ENCODE data around the gene PLLP.
A peak's percentile ranks its signal among the peaks of the same experiment; 100 is the strongest.

PLLP gene, protein sequence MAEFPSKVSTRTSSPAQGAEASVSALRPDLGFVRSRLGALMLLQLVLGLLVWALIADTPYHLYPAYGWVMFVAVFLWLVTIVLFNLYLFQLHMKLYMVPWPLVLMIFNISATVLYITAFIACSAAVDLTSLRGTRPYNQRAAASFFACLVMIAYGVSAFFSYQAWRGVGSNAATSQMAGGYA

DNA sequence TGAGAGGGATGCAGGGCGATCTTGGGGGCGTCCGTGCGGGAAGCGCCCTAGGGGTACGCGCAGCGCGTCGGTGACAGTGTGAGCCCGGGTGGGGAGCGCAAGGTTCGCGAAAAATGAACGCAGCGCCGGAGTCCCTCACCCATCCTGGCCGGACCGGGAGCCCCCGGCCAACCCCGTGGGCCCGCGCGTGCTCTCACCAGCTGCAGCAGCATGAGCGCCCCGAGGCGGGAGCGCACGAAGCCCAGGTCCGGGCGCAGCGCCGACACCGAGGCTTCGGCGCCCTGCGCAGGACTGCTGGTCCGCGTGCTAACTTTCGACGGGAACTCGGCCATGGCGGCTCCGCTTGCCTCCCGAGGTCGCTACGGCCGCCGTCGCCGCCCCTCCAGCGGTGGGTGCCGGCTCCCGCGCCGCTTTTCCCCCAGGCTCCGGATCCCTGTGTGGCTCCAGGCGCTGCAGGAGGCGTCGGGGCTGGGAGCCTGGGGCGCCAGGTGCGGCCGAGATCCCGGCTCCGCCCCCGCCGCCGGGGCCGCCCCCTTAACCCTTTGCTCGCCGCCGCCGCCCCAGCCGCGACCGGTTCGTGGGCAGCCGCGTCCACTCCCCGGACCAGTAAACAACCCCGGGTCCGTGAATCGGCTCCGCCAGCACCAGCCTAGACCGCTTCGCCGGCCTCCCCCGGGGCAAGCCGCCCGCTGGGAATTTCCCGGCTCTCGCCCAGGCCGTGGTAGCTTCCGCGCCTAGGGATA is at the start of gene PLLP:
Gene PLLP, minus strand, starts transcription at position 464 of the 743 bp plus-strand sequence. Its CDS starts 132 bp downstream, at position 332.
- peak; percentile 58 for DNase-seq (ENCODE audit: low spot score)

DNA sequence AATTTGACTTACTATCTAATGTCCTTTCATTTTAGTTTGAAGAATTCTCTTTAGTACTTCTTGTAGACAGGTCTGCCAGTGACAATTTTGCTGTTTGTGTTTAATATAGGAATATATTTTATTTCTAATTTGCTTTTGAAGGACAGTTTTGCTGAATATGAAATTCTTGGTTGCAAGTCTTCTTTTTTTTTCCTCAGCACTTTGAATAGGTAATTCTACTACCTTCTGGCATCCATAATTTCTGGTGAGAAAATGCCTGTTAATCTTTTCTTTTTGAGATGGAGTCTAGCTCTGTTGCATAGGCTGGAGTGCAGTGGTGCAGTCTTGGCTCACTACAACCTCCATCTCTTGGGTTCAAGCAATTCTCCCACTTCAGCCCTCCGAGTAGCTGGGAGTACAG is 48.9 kb upstream of the PLLP start:
- DNase-seq (ENCODE audit: low spot score): no peak

GRCh38 chr16:57331355-57331754 is 46.9 kb upstream of the PLLP start:
- no peak for DNase-seq (ENCODE audit: low spot score)

DNA sequence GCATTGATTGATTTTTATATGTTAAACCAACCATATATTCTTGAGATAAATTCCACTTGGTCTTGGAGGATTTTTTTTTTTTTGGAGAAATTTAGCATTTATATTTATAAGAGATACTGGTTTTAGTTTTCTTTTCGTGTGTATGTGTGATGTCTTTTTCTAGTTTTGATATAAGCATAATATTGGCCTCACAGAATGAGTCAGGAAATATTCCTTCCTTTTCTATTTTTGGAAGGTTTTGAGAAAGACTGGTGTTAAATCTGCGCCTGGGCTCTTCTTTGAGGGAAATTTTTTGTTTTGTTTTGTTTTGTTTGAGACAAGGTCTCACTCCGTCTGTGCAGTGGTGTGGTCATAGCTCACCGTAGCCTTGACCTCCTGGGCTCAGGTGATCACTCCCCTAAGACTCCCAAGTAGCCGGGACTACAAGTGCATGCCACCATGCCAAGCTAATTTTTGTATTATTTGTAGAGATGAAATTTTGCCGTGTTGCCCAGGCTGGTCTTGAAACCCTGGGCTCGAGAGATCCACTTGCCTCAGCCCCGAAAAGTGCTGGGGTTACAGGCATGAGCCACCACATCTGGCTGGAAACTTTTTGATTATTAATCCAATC is 45.4 kb upstream of the PLLP start:
- DNase-seq (ENCODE audit: low spot score): no peak

DNA sequence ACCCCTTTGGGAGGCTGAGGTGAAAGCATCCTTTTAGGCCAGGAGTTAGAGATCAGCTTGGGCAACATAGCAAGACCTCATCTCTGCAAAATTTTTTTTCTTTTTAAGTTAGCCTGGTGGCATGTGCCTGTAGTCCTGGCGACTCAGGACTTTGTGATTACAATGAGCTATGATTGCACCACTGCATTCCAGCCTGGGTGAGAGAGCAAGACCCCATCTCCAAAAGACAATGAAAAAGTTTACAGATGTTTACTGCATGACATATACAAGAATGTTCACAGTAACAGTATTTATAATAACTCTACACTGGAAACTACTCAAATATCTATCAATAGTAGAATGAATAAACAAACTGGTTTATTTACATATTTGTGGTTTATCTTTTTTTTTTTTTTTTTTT is 41.0 kb upstream of the PLLP start:
- DNase-seq (ENCODE audit: low spot score): no peak

- no peak for DNase-seq (ENCODE audit: low spot score)
Observed at GRCh38 chr16:57324749-57325148, 40.3 kb upstream of the PLLP start.

DNA sequence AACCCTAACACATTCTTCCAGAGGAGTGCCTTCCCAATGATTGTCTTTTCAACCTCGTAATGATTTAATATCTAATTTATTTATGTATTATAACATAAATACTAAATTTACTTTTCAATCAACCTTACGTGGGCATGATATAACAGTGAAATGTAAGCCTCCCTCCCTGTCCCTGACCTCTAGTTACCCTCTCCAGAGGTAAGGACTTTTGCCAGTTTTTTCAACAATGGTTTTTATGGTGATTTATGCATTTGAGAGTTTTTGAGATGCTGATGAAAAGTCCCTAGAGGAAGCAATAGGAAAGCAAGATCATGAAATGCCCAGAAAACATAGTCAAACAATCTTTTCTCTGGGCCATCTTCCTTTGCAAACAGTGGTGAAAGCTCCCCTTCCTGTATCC is 35.2 kb upstream of the PLLP start:
- DNase-seq (ENCODE audit: low spot score): no peak

GRCh38 chr16:57318240-57318970 is 33.9 kb upstream of the PLLP start:
- peak; percentile 54 for DNase-seq (ENCODE audit: low spot score)

DNA sequence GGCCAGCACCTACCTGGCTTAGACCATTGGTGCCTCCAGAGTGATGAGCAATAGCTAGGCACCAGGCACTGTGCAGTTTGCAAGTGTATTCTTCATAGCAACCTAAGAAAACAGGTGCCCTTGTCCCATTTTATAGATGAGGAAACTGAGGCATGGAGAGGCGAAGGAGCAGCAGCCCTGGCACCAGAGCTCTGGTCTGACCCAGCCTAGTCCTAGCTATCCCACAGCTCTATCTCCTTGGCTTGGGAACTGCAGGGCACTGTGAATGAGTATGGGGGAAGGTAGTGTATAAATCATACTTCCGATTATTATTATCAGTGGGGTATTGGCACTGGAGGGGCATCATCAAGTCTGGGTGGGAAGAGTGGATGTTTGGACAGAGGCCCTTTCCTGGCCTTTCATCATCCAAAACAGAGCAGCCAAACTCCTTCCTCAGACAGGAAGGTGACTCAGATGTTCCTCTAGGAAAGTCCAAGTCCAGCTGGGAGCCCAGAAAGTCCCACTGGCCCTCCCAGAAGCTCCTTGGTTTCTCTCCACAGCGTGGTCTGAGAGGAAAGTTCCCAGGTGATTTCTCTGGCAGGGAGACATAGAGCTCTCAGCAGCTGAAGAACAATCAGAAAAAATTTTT is 32.0 kb upstream of the PLLP start:
- peak; percentile 80 for DNase-seq (ENCODE audit: low spot score)

DNA sequence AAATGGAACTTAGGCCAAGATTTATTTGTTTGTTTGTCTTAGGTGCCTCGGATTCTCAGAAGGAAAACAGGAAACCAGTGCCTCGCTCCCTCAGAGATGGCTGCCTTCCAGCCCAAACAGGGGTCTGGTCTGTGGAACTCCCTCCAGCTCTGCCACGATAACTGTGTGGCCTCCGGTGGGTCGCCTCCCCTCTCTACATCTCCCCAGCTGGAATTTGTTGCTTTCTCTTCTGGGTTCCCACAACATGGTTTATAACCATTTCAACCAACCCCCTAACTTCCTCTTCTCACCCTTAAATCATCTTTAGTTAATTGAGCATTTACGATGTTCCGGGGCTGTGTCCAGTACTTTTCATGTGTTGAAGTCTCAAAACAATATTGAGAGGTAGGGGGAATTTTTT is 30.9 kb upstream of the PLLP start:
- DNase-seq (ENCODE audit: low spot score): no peak

GRCh38 chr16:57314161-57314785 is 29.8 kb upstream of the PLLP start:
- DNase-seq (ENCODE audit: low spot score): no peak

DNA sequence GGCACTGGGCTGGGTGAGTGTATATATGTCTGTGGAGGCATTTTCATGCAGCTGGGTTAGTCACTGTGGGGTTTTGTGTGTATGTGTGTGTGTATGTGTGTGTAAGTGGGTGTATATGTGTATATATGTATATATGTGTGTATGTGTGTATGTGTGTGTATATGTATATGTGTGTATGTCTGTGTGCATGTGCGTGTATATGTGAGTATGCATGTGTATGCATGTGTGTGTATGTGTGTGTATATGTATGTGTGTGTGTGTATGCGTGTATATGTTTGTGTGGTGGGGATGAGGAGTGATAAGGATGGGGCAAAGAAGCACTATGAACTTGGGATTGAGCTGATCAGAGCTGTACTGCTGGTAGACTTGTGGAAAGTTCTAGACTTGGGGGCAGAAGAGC is 29.0 kb upstream of the PLLP start:
- DNase-seq (ENCODE audit: low spot score): no peak

- no peak for DNase-seq (ENCODE audit: low spot score)
Observed at GRCh38 chr16:57310801-57311200, 26.3 kb upstream of the PLLP start.

GRCh38 chr16:57308041-57308440 is 23.6 kb upstream of the PLLP start:
- no peak for DNase-seq (ENCODE audit: low spot score)

GRCh38 chr16:57307365-57307764 is 22.9 kb upstream of the PLLP start:
- DNase-seq (ENCODE audit: low spot score): no peak

DNA sequence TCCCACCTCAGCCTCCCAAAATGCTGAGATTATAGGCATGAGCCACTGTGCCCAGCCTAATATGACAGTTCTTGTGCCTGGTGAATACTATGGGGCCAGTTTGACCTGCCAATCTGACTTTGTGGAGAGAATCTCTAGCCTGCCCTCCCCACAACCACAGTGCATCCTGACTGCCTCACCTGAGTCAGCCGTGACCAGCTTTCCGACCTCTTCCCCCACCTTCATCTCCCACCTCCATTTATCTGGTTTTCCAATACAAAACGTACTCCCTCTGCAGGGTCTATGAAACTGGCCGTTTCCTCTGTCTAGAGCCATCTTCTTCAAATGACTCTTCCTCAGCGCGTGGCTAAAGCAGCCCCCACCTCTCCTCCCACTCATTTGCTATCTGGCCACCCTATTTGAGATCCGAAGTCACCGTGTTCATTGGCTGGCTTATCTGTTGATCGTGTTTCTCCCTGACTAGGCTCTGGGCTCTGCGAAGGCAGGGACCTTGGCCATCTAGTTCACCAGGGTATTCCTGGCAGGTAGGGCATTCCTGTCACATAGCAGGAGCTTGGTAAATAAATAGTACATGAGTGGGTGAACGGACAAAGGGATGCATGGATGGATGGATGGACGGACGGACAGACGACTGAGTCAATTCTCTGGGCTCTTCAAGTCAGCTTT is 22.3 kb upstream of the PLLP start:
- no peak for DNase-seq (ENCODE audit: low spot score)

DNA sequence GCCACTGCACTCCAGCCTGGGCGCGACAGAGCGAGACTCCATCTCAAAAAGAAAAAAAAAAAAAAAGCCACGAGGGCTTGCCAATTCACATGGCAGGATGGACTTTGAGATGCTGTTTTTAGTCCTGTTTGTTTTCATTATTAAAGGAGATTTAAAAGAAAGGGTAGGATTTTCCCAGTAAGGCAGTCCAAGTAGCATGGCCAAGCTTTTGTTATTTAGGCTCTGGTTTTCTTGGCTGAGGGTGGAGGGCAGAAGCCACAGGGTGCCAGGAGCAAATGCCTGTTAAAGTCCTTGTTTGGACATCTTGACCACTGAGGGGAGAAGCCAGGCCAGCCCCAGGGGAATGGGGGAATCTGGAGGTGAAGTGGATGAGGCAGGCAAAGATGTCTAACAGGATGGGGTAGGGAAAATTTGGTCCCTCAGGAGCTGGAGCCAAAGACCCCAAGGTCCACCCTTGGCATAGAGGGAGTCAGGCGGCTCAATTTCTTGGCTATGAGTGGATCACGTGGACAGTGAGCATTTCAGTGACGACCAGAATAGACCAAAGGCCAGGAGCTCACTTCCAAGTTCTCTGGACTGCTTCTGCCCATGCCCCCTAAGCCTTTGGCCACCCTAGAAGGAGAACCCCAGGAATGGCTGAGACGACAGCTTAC is 20.8 kb upstream of the PLLP start:
- no peak for DNase-seq (ENCODE audit: low spot score)

- DNase-seq (ENCODE audit: low spot score): peak; percentile 61
Observed at GRCh38 chr16:57304169-57305061, 19.9 kb upstream of the PLLP start.

DNA sequence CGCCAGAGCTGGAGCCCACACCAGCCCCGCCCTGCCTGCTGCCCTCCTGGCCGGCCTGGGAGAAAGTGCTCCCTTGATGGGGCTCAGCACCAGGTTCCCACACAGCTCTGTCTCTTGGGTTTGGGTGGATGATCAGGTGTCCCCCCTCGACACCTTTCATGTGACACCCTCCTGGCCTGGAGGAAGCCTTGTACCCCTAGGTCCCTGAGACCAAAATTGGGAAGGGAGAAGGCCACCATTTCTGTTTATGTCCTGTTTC is 19.4 kb upstream of the PLLP start:
- no peak for DNase-seq (ENCODE audit: low spot score)

All from hepatic stellate cell (primary cell).